ENCODE results near the gene PMF1.
"Not testable (repeated sequence)": the region's sequence is repeated elsewhere in the genome, so short reads cannot be mapped to it uniquely, and the experiment has no call there.

PMF1 gene

DNA sequence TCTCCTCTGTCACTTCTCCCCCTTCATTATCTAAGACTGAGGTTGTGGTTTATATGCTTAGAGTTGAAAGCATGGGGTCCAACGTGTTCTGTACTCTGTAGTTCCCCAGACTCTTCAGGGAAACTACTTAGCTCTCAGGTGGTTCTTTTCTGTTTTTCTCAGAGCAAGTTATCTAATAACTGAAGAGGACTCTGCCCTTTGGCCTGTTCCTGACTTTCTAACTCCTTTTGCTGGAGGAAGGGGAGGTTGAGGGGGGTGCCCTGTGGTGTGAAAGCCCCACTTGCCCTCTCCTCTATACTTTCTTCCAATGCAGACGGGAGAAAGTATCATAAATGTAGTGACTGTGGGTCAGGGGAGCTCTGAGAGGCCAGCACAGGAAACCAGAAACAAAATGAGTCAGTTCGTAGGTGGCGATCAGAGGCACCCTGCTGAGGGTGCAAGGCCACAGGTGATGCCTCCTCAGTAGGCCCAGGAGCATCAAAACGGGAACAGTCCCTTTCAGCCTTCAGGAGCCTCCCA, 13.9 kb upstream of the PMF1 start:
- no peak for DNase-seq

- no peak for DNase-seq
These were observed 12.8 kb upstream of the PMF1 start for GRCh38 chr1:156200044-156200443.

- no peak for DNase-seq
These were observed 9.5 kb upstream of the PMF1 start for GRCh38 chr1:156203331-156203730.

DNA sequence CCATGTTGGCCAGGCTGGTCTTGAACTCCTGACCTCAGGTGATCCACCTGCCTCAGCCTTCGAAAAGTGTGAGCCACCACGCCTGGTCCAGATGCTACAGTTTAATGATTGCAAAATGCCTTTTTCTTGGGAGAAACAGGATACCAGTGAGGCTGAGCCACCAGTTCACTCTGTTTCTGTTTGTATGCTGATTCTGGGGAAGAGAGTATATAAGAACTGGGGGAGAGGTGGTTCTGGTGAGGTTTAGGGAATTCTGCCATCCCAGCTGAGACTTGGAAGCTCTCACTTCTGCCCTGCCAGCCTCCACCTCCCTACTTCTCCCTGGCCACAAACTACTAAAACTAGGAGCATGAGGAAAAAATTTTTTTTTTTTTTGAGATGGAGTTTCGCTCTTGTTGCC, 8.1 kb upstream of the PMF1 start:
- no peak for DNase-seq

DNA sequence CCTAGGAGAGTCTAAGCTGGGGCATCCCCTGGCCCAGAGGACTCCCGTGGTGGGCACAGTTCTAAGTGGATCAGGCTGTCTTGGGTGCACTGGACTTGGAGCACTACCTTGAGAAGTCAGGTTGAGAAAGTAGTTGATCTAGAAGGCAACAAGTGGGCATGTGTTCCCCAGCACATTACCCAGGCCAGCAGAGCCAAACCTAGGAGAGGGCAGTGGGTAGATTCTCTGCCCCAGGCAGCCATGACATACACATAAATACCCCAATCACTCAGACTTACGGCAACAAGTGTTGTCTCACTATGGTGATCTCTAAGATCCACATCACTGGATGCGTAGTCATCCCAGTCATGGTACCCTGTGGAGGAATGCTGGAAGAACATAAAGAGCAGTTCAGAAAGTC, 1.6 kb upstream of the PMF1 start:
- DNase-seq: no peak

DNA sequence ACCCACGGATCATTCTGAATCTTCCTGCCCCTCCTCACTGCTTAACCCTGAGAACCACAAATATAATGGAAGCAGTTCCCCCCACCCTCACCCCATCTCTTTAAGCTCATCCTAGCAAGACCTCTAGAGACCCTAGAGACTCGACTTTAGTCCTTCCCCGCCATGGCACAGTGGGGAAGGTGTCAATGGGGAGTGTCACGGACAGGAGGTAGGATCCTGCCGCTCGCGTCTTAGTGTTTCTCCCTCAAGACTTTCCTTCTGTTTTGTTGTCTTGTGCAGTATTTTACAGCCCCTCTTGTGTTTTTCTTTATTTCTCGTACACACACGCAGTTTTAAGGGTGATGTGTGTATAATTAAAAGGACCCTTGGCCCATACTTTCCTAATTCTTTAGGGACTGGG, 677 bp upstream of the PMF1 start:
- DNase-seq: no peak

GRCh38 chr1:156213644-156213966, 798 bp downstream of the PMF1 start:
- DNase-seq: no peak

DNA sequence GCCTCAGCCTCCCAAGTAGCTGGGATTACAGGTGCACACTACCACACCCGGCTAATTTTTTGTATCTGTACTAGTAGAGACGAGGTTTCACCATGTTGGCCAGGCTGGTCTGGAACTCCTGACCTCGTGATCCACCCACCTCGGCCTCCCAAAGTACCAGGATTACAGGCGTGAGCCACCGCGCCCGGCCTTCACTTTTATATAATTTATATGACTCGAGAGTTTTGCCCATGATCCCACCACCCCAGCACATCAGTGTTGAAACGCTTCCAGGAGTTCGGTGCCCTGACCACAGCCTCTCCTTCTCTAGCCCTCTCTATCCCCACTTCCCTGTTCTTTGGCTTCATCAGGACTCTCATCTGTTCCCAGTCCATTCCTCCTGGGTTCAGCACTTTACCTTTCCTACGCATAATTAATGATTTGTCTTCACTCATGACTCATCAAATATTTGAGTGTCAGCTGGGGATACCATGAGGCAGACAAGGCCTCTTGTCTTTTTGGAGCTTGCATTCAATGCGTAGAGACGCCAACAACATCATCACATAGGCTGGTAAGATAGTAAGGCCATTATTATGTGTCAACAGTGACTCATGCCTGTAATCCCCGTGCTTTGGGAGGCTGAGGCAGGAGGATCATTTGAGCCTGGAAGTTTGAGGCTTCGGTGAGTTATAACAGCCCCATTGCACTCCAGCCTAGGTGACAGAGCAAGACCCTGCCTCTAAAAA, 1.4 kb downstream of the PMF1 start:
- no peak for DNase-seq

DNA sequence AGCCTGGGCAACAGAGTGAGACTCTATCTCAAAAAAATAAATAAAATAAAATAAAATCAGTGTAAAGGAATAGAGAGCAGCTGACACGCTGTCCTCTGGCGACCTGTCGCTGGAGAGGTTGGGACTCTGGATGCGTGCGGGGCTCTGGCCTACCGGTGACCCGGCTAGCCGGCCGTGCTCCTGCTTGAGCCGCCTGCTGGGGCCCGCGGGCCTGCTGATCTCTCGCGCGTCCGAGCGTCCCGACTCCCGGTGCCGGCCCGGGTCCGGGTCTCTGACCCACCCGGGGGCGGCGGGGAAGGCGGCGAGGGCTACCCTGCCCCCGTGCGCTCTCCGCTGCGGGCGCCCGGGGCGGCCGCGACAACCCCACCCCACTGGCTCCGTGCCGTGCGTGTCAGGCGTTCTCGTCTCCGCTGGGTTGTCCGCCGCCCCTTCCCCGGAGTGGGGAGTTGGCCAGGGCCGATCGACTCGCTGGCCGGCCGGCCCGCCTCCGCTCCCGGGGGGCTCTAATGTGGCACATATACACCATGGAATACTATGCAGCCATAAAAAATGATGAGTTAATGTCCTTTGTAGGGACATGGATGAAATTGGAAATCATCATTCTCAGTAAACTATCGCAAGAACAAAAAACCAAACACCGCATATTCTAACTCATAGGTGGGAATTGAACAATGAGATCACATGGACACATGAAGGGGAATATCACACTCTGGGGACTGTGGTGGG, 3.7 kb downstream of the PMF1 start:
- DNase-seq: not testable (repeated sequence)

DNA sequence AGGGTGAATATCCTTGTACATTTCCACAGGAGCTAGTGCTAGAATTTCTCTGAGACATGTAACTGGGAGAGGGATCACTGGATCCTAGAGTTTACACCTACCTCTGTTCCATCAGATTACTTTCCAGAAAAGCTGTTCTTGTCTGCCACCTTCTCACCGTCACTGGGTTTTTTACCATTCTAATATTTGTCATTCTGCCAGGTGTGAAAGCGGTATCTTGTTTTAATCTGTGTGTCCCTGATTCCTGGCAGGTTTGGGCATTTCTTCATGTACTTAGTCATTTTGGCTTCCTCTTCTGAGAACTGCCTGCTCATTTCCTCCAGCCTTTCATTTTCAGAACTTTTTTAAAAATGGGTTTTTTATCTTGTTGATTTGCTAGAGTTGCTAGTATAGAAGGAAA, 5.1 kb downstream of the PMF1 start:
- peak; percentile 70 for DNase-seq

DNA sequence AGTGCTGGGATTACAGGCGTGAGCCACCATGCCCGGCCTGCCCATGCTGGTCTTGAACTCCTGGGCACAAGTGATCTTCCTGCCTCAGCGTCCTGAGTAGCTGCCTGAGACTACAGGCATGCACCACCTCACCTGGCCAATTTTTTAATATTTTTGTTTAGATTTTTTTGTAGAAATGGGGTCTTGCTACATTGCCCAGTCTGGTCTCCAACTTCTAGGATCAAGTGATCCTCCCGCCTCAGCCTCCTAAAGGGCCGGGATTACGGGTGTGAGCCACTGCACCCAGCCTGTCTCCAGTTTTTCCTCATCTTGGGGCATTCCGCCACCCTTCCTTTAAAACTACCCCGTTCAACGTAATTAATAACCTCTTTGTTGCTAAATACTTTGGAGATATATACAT, 7.4 kb downstream of the PMF1 start:
- no peak for DNase-seq

- no peak for DNase-seq
These were observed 9.3 kb downstream of the PMF1 start for GRCh38 chr1:156221986-156222692.

- no peak for DNase-seq
These were observed 12.8 kb downstream of the PMF1 start for GRCh38 chr1:156225677-156226014.

DNA sequence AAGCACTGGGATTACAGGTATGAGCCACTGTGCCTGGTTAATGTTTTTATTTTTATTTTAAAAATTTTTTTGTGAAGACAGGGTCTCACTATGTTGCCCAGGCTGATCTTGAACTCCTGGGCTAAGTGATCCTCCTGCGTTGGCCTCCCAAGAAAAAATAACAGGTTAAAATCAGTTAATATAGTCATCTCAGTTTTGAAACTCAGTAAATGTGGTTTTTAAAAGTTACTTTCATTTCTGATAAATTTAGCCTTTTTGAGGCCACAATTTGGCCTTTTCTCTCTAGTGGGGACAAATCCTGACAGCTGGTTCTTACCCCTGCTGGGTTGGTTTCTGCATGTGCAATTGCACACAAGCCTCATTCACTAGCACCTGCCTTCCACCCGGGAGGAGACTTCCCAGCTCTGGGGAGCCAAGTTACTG, 13.3 kb downstream of the PMF1 start:
- DNase-seq: no peak

DNA sequence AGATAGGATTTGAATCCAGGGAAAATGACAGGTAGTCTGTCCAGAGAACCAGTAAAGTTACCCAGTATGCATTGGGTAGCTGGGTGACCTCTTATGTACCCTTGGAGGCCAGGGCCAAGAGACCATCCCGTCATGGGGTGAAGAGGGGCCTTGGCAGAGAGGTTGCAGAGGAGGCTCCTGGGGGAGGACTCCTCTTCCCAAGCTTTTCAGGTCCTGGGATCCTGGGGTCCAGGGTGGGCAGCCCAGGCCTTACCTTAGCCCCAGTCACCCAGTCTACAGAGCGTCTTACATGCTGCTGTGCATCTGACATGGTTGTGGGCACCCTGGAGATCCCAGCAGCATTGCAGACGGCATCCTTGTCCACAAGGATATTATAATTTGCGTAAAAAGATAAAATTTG, 14.0 kb downstream of the PMF1 start:
- DNase-seq: no peak

DNA sequence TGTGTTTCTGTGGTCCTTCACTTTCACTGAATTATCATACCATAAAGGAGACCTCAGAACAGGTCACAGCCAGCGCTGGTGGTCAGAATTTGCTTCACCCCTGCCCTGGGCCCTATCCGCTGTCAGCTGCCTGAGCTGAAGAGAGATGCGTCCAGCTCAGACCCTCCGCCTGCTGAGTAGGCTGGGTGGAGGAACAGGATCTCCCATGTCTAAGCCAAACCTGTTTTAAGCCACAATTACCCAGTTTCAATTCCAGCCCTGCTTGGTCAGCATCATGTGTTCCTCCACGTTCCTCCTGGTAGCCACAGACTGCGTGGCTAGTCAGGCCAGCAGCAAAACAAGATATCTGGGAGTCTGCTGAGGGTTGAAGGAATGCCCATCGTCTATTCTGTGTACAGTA, 15.7 kb downstream of the PMF1 start:
- DNase-seq: peak; percentile 14

DNA sequence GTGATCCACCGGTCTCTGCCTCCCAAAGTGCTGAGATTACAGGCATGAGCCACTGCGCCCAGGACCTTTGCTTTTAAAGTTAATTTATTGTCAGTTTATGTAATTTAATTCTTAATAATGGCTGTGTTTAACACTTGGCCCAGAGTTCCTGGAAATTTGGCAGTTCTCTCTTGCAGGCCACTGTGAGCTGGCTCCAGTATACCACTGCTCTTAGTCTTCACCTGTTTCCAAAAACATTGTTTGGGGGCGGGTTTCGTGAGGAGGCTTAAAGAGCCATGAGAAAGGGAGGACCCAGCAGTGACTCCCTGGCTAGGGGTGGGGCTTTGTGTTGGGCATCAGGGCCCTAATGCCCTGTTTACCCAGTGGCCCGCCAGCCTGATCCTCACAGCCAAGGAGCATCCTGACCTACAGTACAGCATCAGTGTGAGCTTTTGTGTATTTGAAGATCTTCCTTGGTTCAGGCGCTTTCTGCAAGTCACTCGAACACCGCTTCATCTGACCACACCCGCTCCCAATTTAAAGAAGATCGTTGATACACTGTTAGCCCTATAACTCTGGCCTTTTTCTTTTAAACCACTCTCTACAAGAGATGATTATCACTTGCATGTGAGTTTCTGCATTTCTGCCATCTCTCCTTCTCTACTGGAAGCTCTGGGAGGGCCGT, 17.1 kb downstream of the PMF1 start:
- no peak for DNase-seq

DNA sequence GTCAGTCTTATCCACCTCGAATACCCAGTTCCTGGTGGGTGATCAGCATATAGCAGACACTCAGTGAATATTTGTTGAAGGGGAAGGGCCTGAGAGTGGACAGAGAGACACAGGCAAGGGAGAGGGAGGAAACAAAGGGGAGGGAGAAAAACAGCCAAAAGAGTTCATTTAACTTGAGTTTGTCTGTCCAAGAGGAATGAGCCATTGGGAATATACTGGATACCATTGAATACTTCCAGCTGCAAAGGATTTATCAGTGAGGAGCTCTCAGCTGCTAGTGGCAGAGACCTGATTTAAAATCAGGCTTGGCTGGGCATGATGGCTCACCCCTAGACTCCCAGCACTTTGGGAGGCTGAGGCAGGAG, 17.6 kb downstream of the PMF1 start:
- no peak for DNase-seq

GRCh38 chr1:156232201-156232894, 19.5 kb downstream of the PMF1 start:
- DNase-seq: no peak

DNA sequence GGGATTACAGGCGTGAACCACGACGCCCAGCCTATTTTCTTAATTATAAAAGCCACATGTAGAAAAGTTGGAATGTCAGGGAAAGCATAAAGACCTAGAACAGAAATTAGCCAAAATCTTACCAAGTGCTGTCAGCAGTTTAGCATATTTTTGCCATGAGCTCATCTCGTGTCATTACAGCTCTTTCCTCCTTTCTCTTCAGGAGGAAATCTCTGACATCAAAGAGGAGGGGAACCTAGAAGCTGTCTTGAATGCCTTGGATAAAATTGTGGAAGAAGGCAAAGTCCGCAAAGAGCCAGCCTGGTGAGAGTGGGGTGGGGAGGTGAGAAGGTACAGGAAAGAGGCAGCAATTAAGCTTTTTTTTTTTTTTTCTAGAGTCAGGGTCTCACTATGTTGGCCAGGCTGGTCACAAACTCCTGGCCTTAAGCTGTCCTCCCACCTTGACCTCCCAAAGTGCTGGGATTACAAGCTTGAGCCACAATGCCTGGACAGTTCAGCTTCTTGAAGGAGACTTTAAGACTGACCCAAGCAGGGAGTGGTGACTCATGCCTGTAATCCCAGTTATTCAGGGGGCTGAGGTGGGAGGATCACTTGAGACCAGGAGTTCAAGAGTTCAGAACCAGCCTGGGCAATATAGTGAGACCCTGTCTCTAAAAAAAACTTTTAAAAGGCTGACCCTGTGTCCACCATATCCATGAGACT, 20.8 kb downstream of the PMF1 start:
- no peak for DNase-seq

DNA sequence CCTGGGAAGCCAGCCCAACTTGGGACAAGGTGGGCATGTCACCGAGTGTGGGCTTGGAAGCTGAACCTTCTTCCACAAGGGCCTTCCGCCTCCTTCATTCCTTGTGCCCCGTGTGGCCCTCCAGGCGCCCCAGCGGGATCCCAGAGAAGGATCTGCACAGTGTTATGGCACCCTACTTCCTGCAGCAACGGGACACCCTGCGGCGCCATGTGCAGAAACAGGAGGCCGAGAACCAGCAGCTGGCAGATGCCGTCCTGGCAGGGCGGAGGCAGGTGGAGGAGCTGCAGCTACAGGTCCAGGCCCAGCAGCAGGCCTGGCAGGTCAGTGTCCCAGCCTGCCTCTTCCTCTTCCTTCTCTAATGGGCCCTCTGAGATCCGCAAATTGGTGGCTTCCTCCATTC, 23.4 kb downstream of the PMF1 start:
- DNase-seq: no peak

GRCh38 chr1:156238248-156238647, 25.4 kb downstream of the PMF1 start:
- DNase-seq: no peak
